ENCODE measurements around the gene SNX25. TPM values are rescaled to one million over a fixed set of nuclear protein-coding genes. Genes with fewer than 3 reads are reported as not detected.

The SNX25 gene
- total and polyA plus RNA-seq, 2 donors (not counting 1 experiment from before 2014, with no cell fraction given): 12.0 to 77.6 TPM

GRCh38 chr4:185275501-185275900 lies 66.1 kb downstream of the SNX25 start:
- H3K27me3 Mint-ChIP-seq: no peaks in the 10 kb centered on the region
- no peaks in the 10 kb centered on the region for H3K9me3 ChIP-seq (ENCODE audit: control extremely low read depth in 1 of 3, control insufficient read depth in 2 of 3, insufficient read depth in 1 of 3, low read length in 2 of 3)
- H4K20me1 ChIP-seq (ENCODE audit: control insufficient read depth, insufficient read depth, low read length, poor library complexity, severe bottlenecking): peaks cover 17% of the 10 kb centered on the region
- POLR2A ChIA-PET: no interaction called here
- no peak overlapping the region for H3K27ac Mint-ChIP-seq
- intact Hi-C loops (cut with micrococcal nuclease): no loop called here
- H3K4me3 ChIP-seq (ENCODE audit: control extremely low read depth in 1 of 5, extremely low read depth in 1 of 5, insufficient read depth in 1 of 5, low read depth in 2 of 5, low read length in 4 of 5): no peak overlapping the region
- DNase-seq (no peak), ATAC-seq (ENCODE audit: low read depth) (no peak)
- H3K9me3 Mint-ChIP-seq (ENCODE audit: insufficient read depth): no peaks in the 10 kb centered on the region
- TF ChIP-seq CTCF (IDR thresholded peaks at IDR 0.05) (no peak), EZH2 (IDR thresholded peaks at IDR 0.05; ENCODE audit: borderline replicate concordance, insufficient read depth, low read depth, low read length, poor library complexity, severe bottlenecking) (no peak)
- H3K27me3 ChIP-seq (replicated peaks in 1 of 4; ENCODE audit: control extremely low read depth in 1 of 4, control insufficient read depth in 3 of 4, insufficient read depth in 4 of 4, low read length in 3 of 4): no peaks in the 10 kb centered on the region
- H2AFZ ChIP-seq (ENCODE audit: insufficient read depth, low read depth, low read length, poor library complexity, severe bottlenecking): no peak overlapping the region
- peaks cover 56% of the 10 kb centered on the region for H3K79me2 ChIP-seq (ENCODE audit: control insufficient read depth, insufficient read depth, low read length)
- H3K4me3 Mint-ChIP-seq: no peak overlapping the region
- CTCF ChIA-PET: no interaction called here
- H3K36me3 ChIP-seq (replicated peaks in 1 of 2; ENCODE audit: control extremely low read depth in 1 of 2, control insufficient read depth in 1 of 2, extremely low read depth in 1 of 2, insufficient read depth in 2 of 2, low read length in 1 of 2): peaks cover 0 to 1% of the 10 kb centered on the region in 2 experiments
- H3K4me1 ChIP-seq (ENCODE audit: control insufficient read depth in 2 of 2, insufficient read depth in 2 of 2, low read length in 2 of 2): peaks cover 12 to 13% of the 10 kb centered on the region in 2 donors
- H3K4me1 Mint-ChIP-seq: peaks cover 27% of the 10 kb centered on the region
- no peak overlapping the region for H3K4me2 ChIP-seq (replicated peaks; ENCODE audit: low read depth, low read length, poor library complexity, severe bottlenecking)
- H3K27ac ChIP-seq (ENCODE audit: low read length in 2 of 2): no peak overlapping the region
- no peak overlapping the region for H3K9ac ChIP-seq (ENCODE audit: low read length)

GRCh38 chr4:185276036-185276435 lies 66.6 kb downstream of the SNX25 start:
- no peaks in the 10 kb centered on the region for H3K9me3 Mint-ChIP-seq (ENCODE audit: insufficient read depth)
- H3K27ac ChIP-seq (ENCODE audit: low read length in 2 of 2): no peak overlapping the region
- POLR2A ChIA-PET: no interaction called here

More at GRCh38 chr4:185276036-185276435, 66.6 kb downstream of the SNX25 start:
- no peaks in the 10 kb centered on the region for H3K9me3 ChIP-seq (ENCODE audit: control extremely low read depth in 1 of 3, control insufficient read depth in 2 of 3, insufficient read depth in 1 of 3, low read length in 2 of 3)
- no peak overlapping the region for H2AFZ ChIP-seq (ENCODE audit: insufficient read depth, low read depth, low read length, poor library complexity, severe bottlenecking)
- H3K27me3 Mint-ChIP-seq: no peaks in the 10 kb centered on the region
- H3K36me3 ChIP-seq (replicated peaks in 1 of 2; ENCODE audit: control extremely low read depth in 1 of 2, control insufficient read depth in 1 of 2, extremely low read depth in 1 of 2, insufficient read depth in 2 of 2, low read length in 1 of 2): peaks cover 0 to 1% of the 10 kb centered on the region in 2 experiments
- no peak overlapping the region for H3K27ac Mint-ChIP-seq
- CTCF ChIA-PET: no interaction called here
- H3K27me3 ChIP-seq (replicated peaks in 1 of 4; ENCODE audit: control extremely low read depth in 1 of 4, control insufficient read depth in 3 of 4, insufficient read depth in 4 of 4, low read length in 3 of 4): no peaks in the 10 kb centered on the region
- no peak overlapping the region for H3K4me3 Mint-ChIP-seq
- peaks cover 50% of the 10 kb centered on the region for H3K79me2 ChIP-seq (ENCODE audit: control insufficient read depth, insufficient read depth, low read length)
- peaks cover 12 to 13% of the 10 kb centered on the region in 2 donors for H3K4me1 ChIP-seq (ENCODE audit: control insufficient read depth in 2 of 2, insufficient read depth in 2 of 2, low read length in 2 of 2)
- no peak overlapping the region for H3K9ac ChIP-seq (ENCODE audit: low read length)
- peaks cover 32% of the 10 kb centered on the region for H3K4me1 Mint-ChIP-seq
- ATAC-seq (ENCODE audit: low read depth) (no peak), DNase-seq (no peak)
- H3K4me2 ChIP-seq (replicated peaks; ENCODE audit: low read depth, low read length, poor library complexity, severe bottlenecking): peak overlapping the region; percentile 51
- no peak for TF ChIP-seq EZH2 (IDR thresholded peaks at IDR 0.05; ENCODE audit: borderline replicate concordance, insufficient read depth, low read depth, low read length, poor library complexity, severe bottlenecking)
- TF ChIP-seq CTCF (IDR thresholded peaks at IDR 0.05): no peak
- no peak overlapping the region for H3K4me3 ChIP-seq (ENCODE audit: control extremely low read depth in 1 of 5, extremely low read depth in 1 of 5, insufficient read depth in 1 of 5, low read depth in 2 of 5, low read length in 4 of 5)
- intact Hi-C loops (cut with micrococcal nuclease): no loop called here
- peaks cover 12% of the 10 kb centered on the region for H4K20me1 ChIP-seq (ENCODE audit: control insufficient read depth, insufficient read depth, low read length, poor library complexity, severe bottlenecking)

All from B cell (primary cell).